Measurements from ENCODE around the gene TACR2.

TACR2 gene

GRCh38 chr10:69403066-69403465 lies 13.7 kb downstream of the TACR2 start:
- no peak for DNase-seq (ENCODE audit: low spot score)

GRCh38 chr10:69402386-69402785 lies 14.3 kb downstream of the TACR2 start:
- no peak for DNase-seq (ENCODE audit: low spot score)

- no peak for DNase-seq (ENCODE audit: low spot score)
Measured at GRCh38 chr10:69401416-69401815, 15.3 kb downstream of the TACR2 start.

GRCh38 chr10:69400936-69401335 lies 15.8 kb downstream of the TACR2 start:
- no peak for DNase-seq (ENCODE audit: low spot score)

GRCh38 chr10:69398466-69398865 lies 18.3 kb downstream of the TACR2 start:
- DNase-seq (ENCODE audit: low spot score), result no peak

- no peak for DNase-seq (ENCODE audit: low spot score)
Measured at GRCh38 chr10:69397972-69398371, 18.7 kb downstream of the TACR2 start.

GRCh38 chr10:69394020-69394419 lies 22.7 kb downstream of the TACR2 start:
- DNase-seq (ENCODE audit: low spot score), result no peak

- peak; percentile 85 for DNase-seq (ENCODE audit: low spot score)
Measured at GRCh38 chr10:69392481-69393000, 24.2 kb downstream of the TACR2 start.

GRCh38 chr10:69391158-69391557 lies 25.6 kb downstream of the TACR2 start:
- DNase-seq (ENCODE audit: low spot score), result no peak

- no peak for DNase-seq (ENCODE audit: low spot score)
Measured at GRCh38 chr10:69389827-69390490, 26.8 kb downstream of the TACR2 start.

GRCh38 chr10:69388488-69388887 lies 28.2 kb downstream of the TACR2 start:
- no peak for DNase-seq (ENCODE audit: low spot score)

- no peak for DNase-seq (ENCODE audit: low spot score)
Measured at GRCh38 chr10:69387500-69387899, 29.2 kb downstream of the TACR2 start.

GRCh38 chr10:69385454-69386350 lies 31.0 kb downstream of the TACR2 start:
- DNase-seq (ENCODE audit: low spot score), result no peak

- DNase-seq (ENCODE audit: low spot score), result no peak
Measured at GRCh38 chr10:69384320-69384719, 32.4 kb downstream of the TACR2 start.

GRCh38 chr10:69383558-69383957 lies 33.2 kb downstream of the TACR2 start:
- DNase-seq (ENCODE audit: low spot score), result no peak

- DNase-seq (ENCODE audit: low spot score), result no peak
Measured at GRCh38 chr10:69382382-69383117, 34.2 kb downstream of the TACR2 start.

- DNase-seq (ENCODE audit: low spot score), result no peak
Measured at GRCh38 chr10:69379800-69380199, 36.9 kb downstream of the TACR2 start.

GRCh38 chr10:69377933-69378332 lies 38.8 kb downstream of the TACR2 start:
- DNase-seq (ENCODE audit: low spot score), result no peak

- DNase-seq (ENCODE audit: low spot score), result no peak
Measured at GRCh38 chr10:69377191-69377590, 39.5 kb downstream of the TACR2 start.

- DNase-seq (ENCODE audit: low spot score), result no peak
Measured at GRCh38 chr10:69376662-69377061, 40.1 kb downstream of the TACR2 start.

GRCh38 chr10:69375307-69376151 lies 41.2 kb downstream of the TACR2 start:
- no peak for DNase-seq (ENCODE audit: low spot score)

GRCh38 chr10:69374931-69375306 lies 41.8 kb downstream of the TACR2 start:
- DNase-seq (ENCODE audit: low spot score), result no peak

All from CD4-positive, alpha-beta T cell treated with Interleukin-15 for 4 hours (primary cell).